ENCODE data around the gene CPEB4.

The CPEB4 gene

DNA sequence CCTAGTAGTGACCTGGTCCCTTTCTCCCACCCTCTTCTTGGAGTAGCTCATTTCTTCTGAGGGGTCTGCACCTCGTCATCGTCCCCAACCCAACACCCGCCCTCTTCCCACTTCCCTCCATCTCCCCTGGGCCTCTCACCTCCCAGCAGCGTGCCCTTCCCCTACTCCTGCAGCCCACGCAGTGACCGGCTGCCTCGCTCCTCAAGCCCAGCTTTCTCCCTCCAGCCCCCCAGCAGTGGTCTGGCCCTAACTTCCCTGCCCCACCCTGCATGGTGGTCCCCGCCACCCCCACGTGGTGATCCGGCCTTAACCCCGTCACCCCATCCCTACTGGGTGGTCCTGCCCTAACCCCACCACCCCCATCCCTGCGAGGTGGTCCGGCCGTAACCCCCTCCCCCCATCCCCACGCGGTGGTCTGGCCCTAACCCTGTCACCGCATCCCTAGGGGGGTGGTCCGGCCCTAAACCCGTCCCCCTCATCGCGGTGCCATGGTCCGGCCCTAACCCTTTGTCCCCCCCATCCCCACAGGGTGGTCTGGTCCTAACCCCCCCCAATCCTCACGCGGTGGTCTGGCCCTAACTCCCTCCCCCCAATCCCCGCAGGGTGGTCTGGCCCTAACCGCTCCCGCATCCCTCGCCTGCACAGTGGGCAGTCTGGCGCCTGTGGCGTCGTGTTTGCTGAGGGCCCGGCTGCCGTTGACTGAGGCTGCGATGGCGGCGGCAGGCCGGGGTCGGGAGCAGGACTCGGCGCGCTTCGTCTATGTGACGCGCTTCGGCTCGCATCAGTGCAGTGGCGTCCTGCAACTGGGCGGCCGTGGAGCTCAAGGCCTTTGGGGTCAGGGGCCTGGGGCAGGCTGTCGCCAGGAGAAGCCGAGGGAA lies 100.6 kb downstream of the CPEB4 start, which contains the start of gene C5orf47:
Gene C5orf47, plus strand, starts transcription at position 617 of the 878 bp plus-strand sequence. Its CDS starts 94 bp downstream, at position 711.
- DNase-seq, result no peak

DNA sequence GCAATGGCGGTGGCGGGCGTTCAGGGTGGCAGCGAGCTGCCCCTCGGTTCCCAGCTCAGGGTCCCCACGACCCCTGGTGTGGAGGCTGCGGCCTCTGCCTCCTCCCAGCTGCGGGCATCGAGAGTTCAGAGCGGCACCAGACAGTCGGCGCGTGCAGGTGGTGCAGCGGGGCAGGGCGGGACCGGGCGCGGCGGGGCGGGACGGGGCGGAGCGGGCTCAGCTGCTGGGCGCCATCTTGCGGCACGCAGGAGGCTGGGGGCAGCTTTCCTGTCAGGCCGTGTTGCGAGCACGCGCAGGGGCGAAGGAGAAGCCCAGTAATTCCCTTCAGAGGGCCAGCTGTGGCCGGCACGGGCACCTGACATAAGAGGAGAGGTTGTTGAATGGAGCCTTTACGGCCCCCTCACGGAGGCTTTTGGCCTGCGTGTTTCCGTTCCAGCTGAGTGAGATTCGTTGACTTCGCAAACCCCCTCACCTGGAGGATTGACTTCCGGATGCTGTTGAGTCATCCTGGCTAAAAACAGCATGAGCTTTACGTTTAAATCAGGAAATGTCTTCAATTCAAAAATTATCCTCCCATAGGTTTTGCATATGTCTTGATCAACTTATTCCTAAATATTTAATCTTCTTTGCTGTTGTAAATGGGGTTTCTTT lies 101.4 kb downstream of the CPEB4 start:
- no peak for DNase-seq

DNA sequence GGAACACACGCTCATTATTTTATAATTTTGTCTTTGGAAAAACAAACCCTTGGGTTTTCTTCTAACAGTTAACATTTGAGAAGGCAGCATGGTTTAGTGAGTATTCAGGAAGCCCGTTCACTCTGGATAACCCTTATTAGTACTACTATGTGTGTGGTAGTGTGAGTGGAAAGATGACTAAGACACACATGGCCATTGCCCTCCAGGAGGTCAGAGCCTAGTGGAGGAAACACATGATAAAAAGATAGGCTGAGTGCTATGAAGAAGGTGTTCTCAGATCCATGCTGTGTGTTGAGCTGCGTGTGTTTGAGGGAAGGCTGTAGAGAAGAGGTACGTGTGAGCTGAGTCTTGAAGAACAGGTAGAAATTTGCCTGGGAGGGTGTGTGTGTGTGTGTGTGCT lies 109.2 kb downstream of the CPEB4 start:
- no peak for DNase-seq

DNA sequence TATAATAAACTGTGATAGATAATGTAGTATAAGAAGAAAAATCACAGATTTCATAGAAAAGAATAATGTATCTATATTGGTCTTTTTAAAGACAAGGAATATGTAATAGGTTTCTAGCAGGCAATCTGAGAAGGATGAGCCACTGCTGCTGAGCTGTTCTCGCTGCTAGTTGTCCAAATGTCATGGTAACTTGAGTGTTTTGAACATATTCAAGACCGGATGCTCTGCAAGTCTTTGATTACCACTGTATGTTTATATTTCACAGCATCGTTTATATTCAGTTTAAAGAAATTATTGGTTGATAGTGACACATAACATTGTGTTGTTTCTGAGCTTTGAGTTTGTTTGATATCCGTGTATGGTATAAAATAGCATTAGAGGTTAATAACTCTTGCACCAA lies 110.4 kb downstream of the CPEB4 start:
- DNase-seq, result no peak

DNA sequence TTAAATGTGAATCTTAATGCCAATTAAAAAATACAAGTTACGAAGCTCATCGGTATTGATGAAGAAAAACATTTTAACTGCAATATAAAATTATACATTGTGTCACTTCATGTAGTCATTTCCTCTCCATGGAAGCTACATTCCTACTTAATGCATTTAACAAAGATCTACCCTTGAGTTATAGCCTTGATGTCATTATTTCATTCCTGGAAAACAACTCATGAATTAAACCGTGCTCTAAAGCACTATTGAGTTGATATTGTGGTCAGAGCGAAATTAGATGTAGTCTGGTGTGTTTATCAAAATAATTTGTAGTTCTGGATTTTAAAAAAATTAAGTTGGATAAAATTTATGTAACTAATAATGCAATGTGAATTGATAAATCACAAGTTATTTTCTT lies 111.9 kb downstream of the CPEB4 start:
- DNase-seq, result no peak

DNA sequence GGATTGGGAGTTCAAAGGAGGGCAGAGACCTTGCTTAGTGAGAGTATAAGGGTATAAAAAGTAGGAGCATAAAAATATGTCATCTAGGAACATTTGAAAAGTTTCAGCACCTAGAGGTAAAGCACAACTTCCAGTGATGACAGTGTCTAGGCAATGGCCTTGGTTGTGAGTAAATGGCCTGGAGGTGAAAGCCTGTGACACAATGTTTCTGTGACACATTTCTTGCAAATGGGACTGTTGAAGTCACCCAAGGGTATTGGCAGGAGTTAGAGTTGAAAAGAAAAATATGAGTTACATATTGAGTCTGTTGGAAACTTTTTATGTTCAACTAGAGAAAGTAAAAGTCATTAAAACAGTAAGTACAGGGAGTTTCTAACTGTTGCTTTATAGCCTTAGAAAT lies 115.6 kb downstream of the CPEB4 start:
- no peak for DNase-seq

DNA sequence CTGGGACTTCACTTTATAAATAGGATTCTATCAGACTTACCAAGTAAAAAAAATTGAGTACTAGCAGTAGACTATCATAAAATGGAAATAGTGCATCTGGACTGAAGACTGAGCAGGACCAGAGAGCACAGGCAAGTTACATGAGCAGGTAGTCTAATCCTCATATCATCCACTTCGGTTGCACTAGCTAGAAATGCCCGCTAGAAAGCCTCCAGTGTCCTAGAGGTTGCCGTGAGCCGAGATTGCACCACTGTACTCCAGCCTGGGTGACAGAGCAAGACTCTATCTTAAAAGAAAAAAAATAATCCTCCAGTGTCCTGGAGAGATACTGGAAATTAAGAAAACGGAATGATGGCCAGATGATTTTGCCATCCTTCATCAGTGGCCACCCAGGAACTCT lies 120.8 kb downstream of the CPEB4 start:
- no peak for DNase-seq

DNA sequence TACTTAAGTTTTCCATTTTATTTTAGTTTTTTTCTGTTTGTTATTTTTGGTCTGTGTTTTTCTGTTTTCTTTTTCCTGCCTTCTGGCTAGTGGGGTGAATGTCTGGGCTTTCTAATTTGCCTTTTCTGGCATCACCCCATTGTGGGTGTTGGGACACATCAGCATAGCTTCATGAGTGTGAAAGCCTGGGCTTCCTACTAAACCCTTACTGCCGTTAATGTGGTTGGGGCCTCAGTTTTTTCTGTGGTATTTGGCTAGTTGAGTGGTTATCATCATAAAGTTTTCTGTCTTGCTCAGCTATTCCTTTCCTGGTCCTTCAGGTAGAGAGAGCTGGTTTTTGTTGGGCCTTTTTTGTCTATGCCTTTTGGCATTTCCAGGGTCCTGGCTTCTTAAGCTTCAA lies 122.2 kb downstream of the CPEB4 start:
- DNase-seq, result no peak

DNA sequence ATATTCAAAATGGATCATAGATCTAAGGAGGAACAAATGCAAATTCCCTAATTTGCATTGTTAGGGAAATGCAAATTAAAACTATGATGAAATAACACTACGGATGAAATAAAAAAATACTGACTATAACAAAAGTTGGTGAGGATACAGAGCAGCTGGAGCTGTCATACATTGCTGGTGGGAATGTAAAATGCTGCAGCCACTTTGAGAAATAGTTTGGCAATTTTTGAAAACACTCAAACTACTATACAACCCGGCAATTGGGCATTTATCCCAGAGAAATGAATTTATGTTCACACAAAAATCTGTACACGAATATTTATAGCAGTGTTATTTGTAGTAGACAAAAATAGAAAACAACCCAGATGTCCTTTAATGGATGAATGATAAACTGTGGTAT lies 123.3 kb downstream of the CPEB4 start:
- DNase-seq, result no peak

Data from stimulated activated CD4-positive, alpha-beta T cell treated with anti-CD3 and anti-CD28 coated beads, Interleukin-4, amount 100 ng/mL, for 4 hours (primary cell).